Central memory CD8-positive, alpha-beta T cell (primary cell): Measurements from ENCODE around the gene DNMT3B.
"Not testable (repeated sequence)": the region's sequence is repeated elsewhere in the genome, so short reads cannot be mapped to it uniquely, and the experiment has no call there.

Source experiments
- ATAC-seq: fragments of 150-1000 bp; cut with Tn5 transposase; replicated peaks from 2 replicates; pipeline ENCODE4 v1.10.0; 2022; ENCODE audit warnings: mild to moderate bottlenecking, moderate FRiP score, moderate number of reproducible peaks; ENCODE audit not compliant: poor library complexity, severe bottlenecking; ENCODE audit errors: extremely low read depth
- DNase-seq, 2 donors: peaks; one replicate each; pipeline ENCODE4 v3.0.0; 2021; ENCODE audit warnings: low spot score in 2 of 2
- H3K27ac Mint-ChIP-seq: one replicate; pipeline ENCODE4 v1.8.0; 2022; ENCODE audit warnings: low read depth, mild to moderate bottlenecking, moderate library complexity, mixed read lengths
- H3K27me3 Mint-ChIP-seq: one replicate; pipeline ENCODE4 v1.8.0; 2022; ENCODE audit warnings: mixed read lengths
- H3K36me3 Mint-ChIP-seq: one replicate; pipeline ENCODE4 v1.8.0; 2022; ENCODE audit warnings: mild to moderate bottlenecking, moderate library complexity, mixed read lengths; ENCODE audit not compliant: insufficient read depth
- H3K4me1 Mint-ChIP-seq: one replicate; pipeline ENCODE4 v1.8.0; 2022; ENCODE audit warnings: mixed read lengths
- H3K4me3 Mint-ChIP-seq: one replicate; pipeline ENCODE4 v1.8.0; 2022; ENCODE audit warnings: mild to moderate bottlenecking, moderate library complexity, mixed read lengths
- H3K9me3 Mint-ChIP-seq: one replicate; pipeline ENCODE4 v1.8.0; 2022; ENCODE audit warnings: mixed read lengths

DNMT3B gene

GRCh38 chr20:32787168-32787567, 25.0 kb downstream of the DNMT3B start:
- no peak for DNase-seq
- H3K4me1 Mint-ChIP-seq, result no peaks in the 10 kb centered on the region
- no peak overlapping the region for H3K4me3 Mint-ChIP-seq
- no peaks in the 10 kb centered on the region for H3K27me3 Mint-ChIP-seq
- no peak overlapping the region for H3K27ac Mint-ChIP-seq
- H3K36me3 Mint-ChIP-seq, result no peaks in the 10 kb centered on the region
- H3K9me3 Mint-ChIP-seq, result no peaks in the 10 kb centered on the region
- ATAC-seq, result no peak

GRCh38 chr20:32789896-32790750, 27.9 kb downstream of the DNMT3B start:
- H3K27ac Mint-ChIP-seq, result no peak overlapping the region
- H3K36me3 Mint-ChIP-seq, result no peaks in the 10 kb centered on the region

GRCh38 chr20:32790751-32791057, 28.5 kb downstream of the DNMT3B start:
- Mint-ChIP-seq H3K4me3 (no peak overlapping the region), H3K27ac (no peak overlapping the region), H3K36me3 (peaks cover 2% of the 10 kb centered on the region), H3K4me1 (no peaks in the 10 kb centered on the region), H3K9me3 (no peaks in the 10 kb centered on the region), H3K27me3 (no peaks in the 10 kb centered on the region)
- no peak for DNase-seq
- no peak for ATAC-seq

More at GRCh38 chr20:32789896-32790750, 27.9 kb downstream of the DNMT3B start:
- ATAC-seq, result no peak
- Mint-ChIP-seq H3K27me3 (no peaks in the 10 kb centered on the region), H3K4me1 (no peaks in the 10 kb centered on the region), H3K9me3 (no peaks in the 10 kb centered on the region), H3K4me3 (no peak overlapping the region)
- peak; percentile 51 to 54 for DNase-seq

- H3K27ac Mint-ChIP-seq, result no peak overlapping the region
- DNase-seq, result no peak
- no peaks in the 10 kb centered on the region for H3K9me3 Mint-ChIP-seq
- H3K36me3 Mint-ChIP-seq, result peaks cover 2% of the 10 kb centered on the region
- ATAC-seq, result no peak
- H3K4me3 Mint-ChIP-seq, result no peak overlapping the region
- no peaks in the 10 kb centered on the region for H3K27me3 Mint-ChIP-seq
- peaks cover 7% of the 10 kb centered on the region for H3K4me1 Mint-ChIP-seq
Observed at GRCh38 chr20:32792316-32792715, 30.1 kb downstream of the DNMT3B start.

- ATAC-seq, result no peak
- Mint-ChIP-seq H3K36me3 (peaks cover 2% of the 10 kb centered on the region), H3K27me3 (no peaks in the 10 kb centered on the region), H3K27ac (no peak overlapping the region), H3K9me3 (no peaks in the 10 kb centered on the region), H3K4me1 (peaks cover 7% of the 10 kb centered on the region), H3K4me3 (no peak overlapping the region)
- no peak for DNase-seq
Observed at GRCh38 chr20:32792731-32793458, 30.7 kb downstream of the DNMT3B start.

GRCh38 chr20:32796383-32796948, 34.3 kb downstream of the DNMT3B start:
- H3K27ac Mint-ChIP-seq, result peak overlapping the region; percentile 13
- peaks cover 2% of the 10 kb centered on the region for H3K36me3 Mint-ChIP-seq
- no peak for ATAC-seq
- no peaks in the 10 kb centered on the region for H3K9me3 Mint-ChIP-seq
- H3K4me3 Mint-ChIP-seq, result no peak overlapping the region
- DNase-seq, result no peak
- peaks cover 7% of the 10 kb centered on the region for H3K4me1 Mint-ChIP-seq
- H3K27me3 Mint-ChIP-seq, result no peaks in the 10 kb centered on the region

GRCh38 chr20:32796981-32797451, 34.8 kb downstream of the DNMT3B start:
- H3K9me3 Mint-ChIP-seq, result no peaks in the 10 kb centered on the region
- H3K4me1 Mint-ChIP-seq, result peaks cover 7% of the 10 kb centered on the region
- H3K27ac Mint-ChIP-seq, result peak overlapping the region; percentile 13
- ATAC-seq (no peak), DNase-seq (no peak)
- H3K4me3 Mint-ChIP-seq, result no peak overlapping the region
- H3K27me3 Mint-ChIP-seq, result no peaks in the 10 kb centered on the region
- peaks cover 2% of the 10 kb centered on the region for H3K36me3 Mint-ChIP-seq

- ATAC-seq, H3K4me3 Mint-ChIP-seq, H3K9me3 Mint-ChIP-seq: not testable (repeated sequence)
Observed at GRCh38 chr20:32797571-32797970, 35.4 kb downstream of the DNMT3B start.

GRCh38 chr20:32798046-32798981, 36.1 kb downstream of the DNMT3B start:
- no peaks in the 10 kb centered on the region for H3K9me3 Mint-ChIP-seq
- H3K36me3 Mint-ChIP-seq, result peaks cover 2% of the 10 kb centered on the region
- H3K4me1 Mint-ChIP-seq, result peaks cover 7% of the 10 kb centered on the region
- no peaks in the 10 kb centered on the region for H3K27me3 Mint-ChIP-seq
- H3K27ac Mint-ChIP-seq, result no peak overlapping the region
- H3K4me3 Mint-ChIP-seq, result no peak overlapping the region
- no peak for ATAC-seq
- no peak for DNase-seq

More at GRCh38 chr20:32797571-32797970, 35.4 kb downstream of the DNMT3B start:
- not testable (repeated sequence) for H3K4me1 Mint-ChIP-seq, H3K27me3 Mint-ChIP-seq, DNase-seq, H3K27ac Mint-ChIP-seq, H3K36me3 Mint-ChIP-seq

GRCh38 chr20:32803092-32803491, 40.9 kb downstream of the DNMT3B start:
- Mint-ChIP-seq H3K36me3 (no peaks in the 10 kb centered on the region), H3K4me1 (no peaks in the 10 kb centered on the region), H3K27ac (no peak overlapping the region), H3K9me3 (no peaks in the 10 kb centered on the region), H3K27me3 (no peaks in the 10 kb centered on the region), H3K4me3 (no peak overlapping the region)
- DNase-seq (no peak), ATAC-seq (no peak)

GRCh38 chr20:32804022-32804715, 42.0 kb downstream of the DNMT3B start:
- ATAC-seq, result no peak
- Mint-ChIP-seq H3K4me1 (no peaks in the 10 kb centered on the region), H3K27me3 (no peaks in the 10 kb centered on the region), H3K27ac (no peak overlapping the region), H3K9me3 (no peaks in the 10 kb centered on the region), H3K4me3 (no peak overlapping the region), H3K36me3 (no peaks in the 10 kb centered on the region)
- DNase-seq, result no peak
